ENCODE results near the gene PLP2. TPM values are rescaled to one million over a fixed set of nuclear protein-coding genes. Genes with fewer than 3 reads are reported as not detected.
"Not testable (repeated sequence)": the region's sequence is repeated elsewhere in the genome, so short reads cannot be mapped to it uniquely, and the experiment has no call there.

The PLP2 gene
- total RNA-seq (59.0 TPM), polyA plus RNA-seq (ENCODE audit: insufficient read depth in 1 of 8, insufficient read length in 8 of 8, low replicate concordance in 1 of 8) (100 to 1,000 TPM in 5 of 8 donors, 10 to 100 TPM in 3; 79.1 to 166 (median 119) TPM)
- long read RNA-seq, donor 1, transcript PLP2-202 (5 exons, 1,079 nt): major isoform, 38 of 38 reads
- long read RNA-seq, donor 1, partial matches to known transcripts: 0 of 38 reads
- long read RNA-seq, donor 1, other reads (novel, unspliced or antisense): 0 of 38 reads
- long read RNA-seq, donor 2, transcript PLP2-202 (5 exons, 1,079 nt): major isoform, 6 of 6 reads
- long read RNA-seq, donor 2, partial matches to known transcripts: 0 of 6 reads
- long read RNA-seq, donor 2, other reads (novel, unspliced or antisense): 0 of 6 reads
- long read RNA-seq, donor 3, transcript PLP2-202 (5 exons, 1,079 nt): major isoform, 72 of 74 reads
- long read RNA-seq, donor 3, partial matches to known transcripts: 0 of 74 reads
- long read RNA-seq, donor 3, other reads (novel, unspliced or antisense): 0 of 74 reads
- long read RNA-seq, donor 4, transcript PLP2-202 (5 exons, 1,079 nt): major isoform, 48 of 64 reads
- long read RNA-seq, donor 4, partial matches to known transcripts: 16 of 64 reads
- long read RNA-seq, donor 4, other reads (novel, unspliced or antisense): 0 of 64 reads
- long read RNA-seq, donor 5, transcript PLP2-202 (5 exons, 1,079 nt): major isoform, 75 of 75 reads
- long read RNA-seq, donor 5, partial matches to known transcripts: 0 of 75 reads
- long read RNA-seq, donor 5, other reads (novel, unspliced or antisense): 0 of 75 reads
- long read RNA-seq, donor 6, transcript PLP2-202 (5 exons, 1,079 nt): major isoform, 96 of 120 reads
- long read RNA-seq, donor 6, partial matches to known transcripts: 18 of 120 reads
- long read RNA-seq, donor 6, other reads (novel, unspliced or antisense): 6 of 120 reads
- long read RNA-seq, donor 7, transcript PLP2-202 (5 exons, 1,079 nt): major isoform, 75 of 91 reads
- long read RNA-seq, donor 7, partial matches to known transcripts: 15 of 91 reads
- long read RNA-seq, donor 7, other reads (novel, unspliced or antisense): 0 of 91 reads
- long read RNA-seq, donor 8, transcript PLP2-202 (5 exons, 1,079 nt): major isoform, 62 of 78 reads
- long read RNA-seq, donor 8, partial matches to known transcripts: 16 of 78 reads
- long read RNA-seq, donor 8, other reads (novel, unspliced or antisense): 0 of 78 reads
- long read RNA-seq, donor 9, transcript PLP2-202 (5 exons, 1,079 nt): major isoform, 68 of 76 reads
- long read RNA-seq, donor 9, partial matches to known transcripts: 8 of 76 reads
- long read RNA-seq, donor 9, other reads (novel, unspliced or antisense): 0 of 76 reads
- long read RNA-seq, donor 10, transcript PLP2-202 (5 exons, 1,079 nt): major isoform, 94 of 143 reads
- long read RNA-seq, donor 10, partial matches to known transcripts: 47 of 143 reads
- long read RNA-seq, donor 10, other reads (novel, unspliced or antisense): 0 of 143 reads
- long read RNA-seq, donor 11, transcript PLP2-202 (5 exons, 1,079 nt): major isoform, 94 of 99 reads
- long read RNA-seq, donor 11, partial matches to known transcripts: 5 of 99 reads
- long read RNA-seq, donor 11, other reads (novel, unspliced or antisense): 0 of 99 reads

GRCh38 chrX:49171752-49172279 lies at the start of gene PLP2:
PLP2 (plus strand) TSS chrX:49171898; CDS start chrX:49172001, 103 bp downstream.
- WGBS (ENCODE audit: insufficient coverage): 47% methylated on average over 46 of the region's 46 CpGs
- peak; percentile 51 for DNase-seq
- peaks cover 11% of the 10 kb centered on the region for H3K27me3 ChIP-seq (ENCODE audit: control insufficient read depth, insufficient read depth, low read length)

GRCh38 chrX:49122499-49122898 lies 49.2 kb upstream of the PLP2 start:
- no peaks in the 10 kb centered on the region for H3K27me3 ChIP-seq (ENCODE audit: control insufficient read depth, insufficient read depth, low read length)
- no peaks in the 10 kb centered on the region for H3K9me3 ChIP-seq (replicated peaks; ENCODE audit: control insufficient read depth, low read depth, low read length)
- H3K4me3 ChIP-seq (ENCODE audit: low read length): peak overlapping the region; percentile 57
- H3K27ac ChIP-seq (ENCODE audit: low read length): no peak overlapping the region
- no CpG with 5 or more reads among the region's 5 CpGs for WGBS (ENCODE audit: insufficient coverage)
- H3K4me1 ChIP-seq (ENCODE audit: control insufficient read depth, insufficient read depth, low read length): peaks cover 7% of the 10 kb centered on the region
- DNase-seq: no peak
- H3K36me3 ChIP-seq (ENCODE audit: control insufficient read depth, insufficient read depth, low read length): peaks cover 17% of the 10 kb centered on the region

More at GRCh38 chrX:49171752-49172279, at the start of gene PLP2:
- H3K9me3 ChIP-seq (replicated peaks; ENCODE audit: control insufficient read depth, low read depth, low read length): no peaks in the 10 kb centered on the region
- peaks cover 10% of the 10 kb centered on the region for H3K4me1 ChIP-seq (ENCODE audit: control insufficient read depth, insufficient read depth, low read length)
- peak within 1 kb of the TSS; percentile 59 for H3K4me3 ChIP-seq (ENCODE audit: low read length)
- H3K27ac ChIP-seq (ENCODE audit: low read length): peak within 1 kb of the TSS; percentile 83
- H3K36me3 ChIP-seq (ENCODE audit: control insufficient read depth, insufficient read depth, low read length): peaks cover 21% of the 10 kb centered on the region

- not testable (repeated sequence) for H3K27me3 ChIP-seq (ENCODE audit: control insufficient read depth, insufficient read depth, low read length); H3K36me3 ChIP-seq (ENCODE audit: control insufficient read depth, insufficient read depth, low read length); H3K4me3 ChIP-seq (ENCODE audit: low read length); H3K9me3 ChIP-seq (replicated peaks; ENCODE audit: control insufficient read depth, low read depth, low read length); H3K27ac ChIP-seq (ENCODE audit: low read length); DNase-seq; H3K4me1 ChIP-seq (ENCODE audit: control insufficient read depth, insufficient read depth, low read length)
- 80% methylated on average over 2 of the region's 13 CpGs for WGBS (ENCODE audit: insufficient coverage)
Measured at GRCh38 chrX:49127742-49128258, 43.9 kb upstream of the PLP2 start.

GRCh38 chrX:49129427-49129826 lies 42.3 kb upstream of the PLP2 start:
- no peaks in the 10 kb centered on the region for H3K9me3 ChIP-seq (replicated peaks; ENCODE audit: control insufficient read depth, low read depth, low read length)
- WGBS (ENCODE audit: insufficient coverage): no CpG with 5 or more reads among the region's 4 CpGs
- H3K36me3 ChIP-seq (ENCODE audit: control insufficient read depth, insufficient read depth, low read length): no peaks in the 10 kb centered on the region
- no peak overlapping the region for H3K4me3 ChIP-seq (ENCODE audit: low read length)
- H3K27me3 ChIP-seq (ENCODE audit: control insufficient read depth, insufficient read depth, low read length): no peaks in the 10 kb centered on the region
- no peaks in the 10 kb centered on the region for H3K4me1 ChIP-seq (ENCODE audit: control insufficient read depth, insufficient read depth, low read length)
- no peak overlapping the region for H3K27ac ChIP-seq (ENCODE audit: low read length)
- DNase-seq: no peak

GRCh38 chrX:49132275-49132674 lies 39.4 kb upstream of the PLP2 start:
- 94% methylated on average over 5 of the region's 7 CpGs for WGBS (ENCODE audit: insufficient coverage)
- H3K36me3 ChIP-seq (ENCODE audit: control insufficient read depth, insufficient read depth, low read length); H3K27ac ChIP-seq (ENCODE audit: low read length); H3K9me3 ChIP-seq (replicated peaks; ENCODE audit: control insufficient read depth, low read depth, low read length); H3K27me3 ChIP-seq (ENCODE audit: control insufficient read depth, insufficient read depth, low read length); H3K4me3 ChIP-seq (ENCODE audit: low read length); DNase-seq; H3K4me1 ChIP-seq (ENCODE audit: control insufficient read depth, insufficient read depth, low read length): not testable (repeated sequence)

- no peaks in the 10 kb centered on the region for H3K36me3 ChIP-seq (ENCODE audit: control insufficient read depth, insufficient read depth, low read length)
- WGBS (ENCODE audit: insufficient coverage): no CpG with 5 or more reads among the region's 1 CpG
Measured at GRCh38 chrX:49133759-49134158, 37.9 kb upstream of the PLP2 start.

GRCh38 chrX:49137492-49137891 lies 34.2 kb upstream of the PLP2 start:
- H3K9me3 ChIP-seq (replicated peaks; ENCODE audit: control insufficient read depth, low read depth, low read length): peaks cover 24% of the 10 kb centered on the region

More at GRCh38 chrX:49133759-49134158, 37.9 kb upstream of the PLP2 start:
- DNase-seq: no peak
- Histone ChIP-seq H3K9me3 (replicated peaks; ENCODE audit: control insufficient read depth, low read depth, low read length) (peaks cover under 1% of the 10 kb centered on the region), H3K4me1 (ENCODE audit: control insufficient read depth, insufficient read depth, low read length) (no peaks in the 10 kb centered on the region), H3K27me3 (ENCODE audit: control insufficient read depth, insufficient read depth, low read length) (no peaks in the 10 kb centered on the region), H3K27ac (ENCODE audit: low read length) (no peak overlapping the region), H3K4me3 (ENCODE audit: low read length) (no peak overlapping the region)

GRCh38 chrX:49139713-49140112 lies 32.0 kb upstream of the PLP2 start:
- Histone ChIP-seq H3K9me3 (replicated peaks; ENCODE audit: control insufficient read depth, low read depth, low read length) (peaks cover 24% of the 10 kb centered on the region), H3K27ac (ENCODE audit: low read length) (no peak overlapping the region), H3K4me3 (ENCODE audit: low read length) (no peak overlapping the region), H3K27me3 (ENCODE audit: control insufficient read depth, insufficient read depth, low read length) (no peaks in the 10 kb centered on the region), H3K36me3 (ENCODE audit: control insufficient read depth, insufficient read depth, low read length) (no peaks in the 10 kb centered on the region), H3K4me1 (ENCODE audit: control insufficient read depth, insufficient read depth, low read length) (no peaks in the 10 kb centered on the region)
- 70% methylated on average over 1 of the region's 4 CpGs for WGBS (ENCODE audit: insufficient coverage)
- DNase-seq: no peak

More at GRCh38 chrX:49137492-49137891, 34.2 kb upstream of the PLP2 start:
- no peak for DNase-seq
- no peaks in the 10 kb centered on the region for H3K4me1 ChIP-seq (ENCODE audit: control insufficient read depth, insufficient read depth, low read length)
- no peaks in the 10 kb centered on the region for H3K36me3 ChIP-seq (ENCODE audit: control insufficient read depth, insufficient read depth, low read length)
- no peak overlapping the region for H3K27ac ChIP-seq (ENCODE audit: low read length)
- no peaks in the 10 kb centered on the region for H3K27me3 ChIP-seq (ENCODE audit: control insufficient read depth, insufficient read depth, low read length)
- 80% methylated on average over 1 of the region's 1 CpG for WGBS (ENCODE audit: insufficient coverage)
- H3K4me3 ChIP-seq (ENCODE audit: low read length): no peak overlapping the region

GRCh38 chrX:49142264-49142663 lies 29.4 kb upstream of the PLP2 start:
- not testable (repeated sequence) for H3K27ac ChIP-seq (ENCODE audit: low read length); H3K4me1 ChIP-seq (ENCODE audit: control insufficient read depth, insufficient read depth, low read length); H3K36me3 ChIP-seq (ENCODE audit: control insufficient read depth, insufficient read depth, low read length); DNase-seq; H3K27me3 ChIP-seq (ENCODE audit: control insufficient read depth, insufficient read depth, low read length); H3K4me3 ChIP-seq (ENCODE audit: low read length)
- H3K9me3 ChIP-seq (replicated peaks; ENCODE audit: control insufficient read depth, low read depth, low read length): peaks cover 24% of the 10 kb centered on the region
- no CpG with 5 or more reads among the region's 9 CpGs for WGBS (ENCODE audit: insufficient coverage)
